GM15510 (cell line): ENCODE results near the gene TNS1.

Experiments used
- POLR2A ChIP-seq: IDR thresholded peaks from 3 replicates; pipeline ENCODE4 v1.6.1; 2011; ENCODE audit warnings: borderline replicate concordance; ENCODE audit not compliant: insufficient read length; ENCODE audit errors: extremely low read depth

TNS1 gene

GRCh38 chr2:217800433-217801114 is 202.2 kb downstream of the TNS1 start:
- TF ChIP-seq POLR2A, result no peak

- TF ChIP-seq POLR2A, result no peak
Measured at GRCh38 chr2:217799563-217800432, 203.0 kb downstream of the TNS1 start.

- no peak for TF ChIP-seq POLR2A
Measured at GRCh38 chr2:217798743-217799562, 203.8 kb downstream of the TNS1 start.

- TF ChIP-seq POLR2A, result no peak
Measured at GRCh38 chr2:217798191-217798590, 204.6 kb downstream of the TNS1 start.

GRCh38 chr2:217797661-217798069 is 205.1 kb downstream of the TNS1 start:
- TF ChIP-seq POLR2A, result no peak

- no peak for TF ChIP-seq POLR2A
Measured at GRCh38 chr2:217797165-217797564, 205.6 kb downstream of the TNS1 start.

- TF ChIP-seq POLR2A, result no peak
Measured at GRCh38 chr2:217795706-217796465, 206.9 kb downstream of the TNS1 start.

GRCh38 chr2:217795067-217795466 is 207.7 kb downstream of the TNS1 start:
- TF ChIP-seq POLR2A, result no peak

GRCh38 chr2:217794133-217794986 is 208.4 kb downstream of the TNS1 start:
- TF ChIP-seq POLR2A, result no peak

GRCh38 chr2:217793566-217794132 is 209.1 kb downstream of the TNS1 start:
- no peak for TF ChIP-seq POLR2A

- TF ChIP-seq POLR2A, result no peak
Measured at GRCh38 chr2:217792626-217793527, 209.9 kb downstream of the TNS1 start.

GRCh38 chr2:217791551-217791950 is 211.2 kb downstream of the TNS1 start:
- no peak for TF ChIP-seq POLR2A

GRCh38 chr2:217790681-217791392 is 212.0 kb downstream of the TNS1 start:
- TF ChIP-seq POLR2A, result no peak
